ENCODE data around the gene CT47C1. TPM values are rescaled to one million over a fixed set of nuclear protein-coding genes. Genes with fewer than 3 reads are reported as not detected.

The CT47C1 gene
- total RNA-seq, 1 experiment from 2014 or later, result not detected

DNA sequence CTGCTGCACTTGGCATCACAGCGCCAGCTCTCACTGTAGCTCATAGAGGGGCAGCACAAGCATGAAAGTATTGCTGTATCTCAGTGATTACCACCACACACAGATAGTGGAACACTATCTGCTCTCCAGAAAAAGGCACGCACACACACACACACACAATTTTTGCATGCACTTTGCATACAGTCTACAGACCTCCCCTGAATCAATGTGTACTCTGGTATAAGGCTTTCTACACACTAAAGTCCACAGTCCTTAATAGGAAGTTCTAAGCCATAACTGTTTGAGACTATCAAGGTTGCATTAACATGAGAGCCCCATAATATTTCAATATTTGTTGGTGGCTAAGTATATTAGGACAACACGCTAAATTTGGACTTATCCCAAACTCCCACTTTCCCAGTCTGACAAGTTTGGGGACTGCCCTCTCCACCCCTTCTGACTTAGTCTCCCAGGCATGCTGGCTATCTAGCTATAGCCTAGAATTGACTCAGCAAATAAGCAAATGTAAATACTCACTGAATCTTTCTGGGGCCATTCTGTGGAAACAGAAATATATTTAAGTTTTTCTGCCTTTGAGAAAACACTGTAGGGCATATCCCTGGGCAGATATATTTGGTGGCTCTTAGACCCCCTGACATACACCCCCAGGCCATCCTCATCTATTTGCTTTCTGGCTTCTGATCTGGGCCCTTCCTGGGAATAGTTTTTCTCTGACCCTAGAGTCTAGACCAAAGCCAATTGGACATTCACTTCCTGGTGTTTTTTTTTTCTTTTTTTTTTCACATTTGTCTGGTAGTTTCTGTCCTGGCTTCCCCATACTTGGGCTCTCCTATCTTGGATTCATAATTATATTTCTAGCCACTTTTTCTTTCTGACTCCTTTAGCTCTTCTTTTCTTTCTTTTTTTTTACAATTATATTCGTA is 36.4 kb upstream of the CT47C1 start:
- Histone ChIP-seq H3K27ac (ENCODE audit: low read length) (peak overlapping the region; percentile 48; the same call in 1 of the 2 replicates), H3K4me2 (ENCODE audit: low read depth, low read length, poor library complexity, severe bottlenecking) (peak overlapping the region; percentile 9), H3K4me3 (ENCODE audit: low read length) (no peak overlapping the region), H3K36me3 (ENCODE audit: insufficient read depth, low read length) (no peaks in the 10 kb centered on the region), H3K4me1 (ENCODE audit: low read length) (peaks cover 25% of the 10 kb centered on the region), H3K9ac (ENCODE audit: low read length) (no peak overlapping the region), H3K79me2 (ENCODE audit: low read length) (no peaks in the 10 kb centered on the region), H3K9me2 (replicated peaks; ENCODE audit: insufficient read depth, low read length) (no peaks in the 10 kb centered on the region), H4K20me1 (ENCODE audit: insufficient read depth, low read depth, low read length) (no peaks in the 10 kb centered on the region), H2AFZ (ENCODE audit: low read length) (peak overlapping the region; percentile 27; the same call in 1 of the 2 replicates), H3K27me3 (ENCODE audit: low read length) (no peaks in the 10 kb centered on the region), H3K9me3 (ENCODE audit: low read length) (no peaks in the 10 kb centered on the region; the same call in 1 of the 2 replicates)
- DNase-seq, result no peak

GRCh38 chrX:119040432-119040831 is 32.4 kb upstream of the CT47C1 start:
- Histone ChIP-seq H3K9ac (ENCODE audit: low read length) (no peak overlapping the region), H3K4me2 (ENCODE audit: low read depth, low read length, poor library complexity, severe bottlenecking) (no peak overlapping the region), H3K4me3 (ENCODE audit: low read length) (no peak overlapping the region), H2AFZ (ENCODE audit: low read length) (no peak overlapping the region), H3K36me3 (ENCODE audit: insufficient read depth, low read length) (no peaks in the 10 kb centered on the region), H3K9me2 (replicated peaks; ENCODE audit: insufficient read depth, low read length) (no peaks in the 10 kb centered on the region), H4K20me1 (ENCODE audit: insufficient read depth, low read depth, low read length) (no peaks in the 10 kb centered on the region), H3K27ac (ENCODE audit: low read length) (no peak overlapping the region), H3K4me1 (ENCODE audit: low read length) (peaks cover 29% of the 10 kb centered on the region), H3K79me2 (ENCODE audit: low read length) (no peaks in the 10 kb centered on the region), H3K27me3 (ENCODE audit: low read length) (no peaks in the 10 kb centered on the region), H3K9me3 (ENCODE audit: low read length) (no peaks in the 10 kb centered on the region)
- DNase-seq, result no peak

- H4K20me1 ChIP-seq (ENCODE audit: insufficient read depth, low read depth, low read length), result no peaks in the 10 kb centered on the region
- H2AFZ ChIP-seq (ENCODE audit: low read length), result 0 out of 2 replicates have a peak overlapping the region, but pooled peaks have one; percentile 61
- no peaks in the 10 kb centered on the region for H3K9me2 ChIP-seq (replicated peaks; ENCODE audit: insufficient read depth, low read length)
- H3K36me3 ChIP-seq (ENCODE audit: insufficient read depth, low read length), result no peaks in the 10 kb centered on the region
- no peak overlapping the region for H3K9ac ChIP-seq (ENCODE audit: low read length)
- H3K4me2 ChIP-seq (ENCODE audit: low read depth, low read length, poor library complexity, severe bottlenecking), result no peak overlapping the region
- H3K4me1 ChIP-seq (ENCODE audit: low read length), result peaks cover 26% of the 10 kb centered on the region
- no peak for DNase-seq
- H3K27me3 ChIP-seq (ENCODE audit: low read length), result no peaks in the 10 kb centered on the region
- no peak overlapping the region for H3K27ac ChIP-seq (ENCODE audit: low read length)
- H3K4me3 ChIP-seq (ENCODE audit: low read length), result no peak overlapping the region
- H3K9me3 ChIP-seq (ENCODE audit: low read length), result no peaks in the 10 kb centered on the region
- no peaks in the 10 kb centered on the region for H3K79me2 ChIP-seq (ENCODE audit: low read length)
Observed at GRCh38 chrX:119041175-119041574, 31.6 kb upstream of the CT47C1 start.

GRCh38 chrX:119042040-119042439 is 30.8 kb upstream of the CT47C1 start:
- no peak overlapping the region for H3K27ac ChIP-seq (ENCODE audit: low read length)
- no peaks in the 10 kb centered on the region for H3K79me2 ChIP-seq (ENCODE audit: low read length)
- H3K4me3 ChIP-seq (ENCODE audit: low read length), result no peak overlapping the region
- no peak overlapping the region for H3K4me2 ChIP-seq (ENCODE audit: low read depth, low read length, poor library complexity, severe bottlenecking)
- no peaks in the 10 kb centered on the region for H3K36me3 ChIP-seq (ENCODE audit: insufficient read depth, low read length)
- no peak overlapping the region for H2AFZ ChIP-seq (ENCODE audit: low read length)
- H4K20me1 ChIP-seq (ENCODE audit: insufficient read depth, low read depth, low read length), result no peaks in the 10 kb centered on the region
- H3K27me3 ChIP-seq (ENCODE audit: low read length), result no peaks in the 10 kb centered on the region
- DNase-seq, result no peak
- peaks cover 19% of the 10 kb centered on the region for H3K4me1 ChIP-seq (ENCODE audit: low read length)
- H3K9me3 ChIP-seq (ENCODE audit: low read length), result no peaks in the 10 kb centered on the region
- no peak overlapping the region for H3K9ac ChIP-seq (ENCODE audit: low read length)
- H3K9me2 ChIP-seq (replicated peaks; ENCODE audit: insufficient read depth, low read length), result no peaks in the 10 kb centered on the region

DNA sequence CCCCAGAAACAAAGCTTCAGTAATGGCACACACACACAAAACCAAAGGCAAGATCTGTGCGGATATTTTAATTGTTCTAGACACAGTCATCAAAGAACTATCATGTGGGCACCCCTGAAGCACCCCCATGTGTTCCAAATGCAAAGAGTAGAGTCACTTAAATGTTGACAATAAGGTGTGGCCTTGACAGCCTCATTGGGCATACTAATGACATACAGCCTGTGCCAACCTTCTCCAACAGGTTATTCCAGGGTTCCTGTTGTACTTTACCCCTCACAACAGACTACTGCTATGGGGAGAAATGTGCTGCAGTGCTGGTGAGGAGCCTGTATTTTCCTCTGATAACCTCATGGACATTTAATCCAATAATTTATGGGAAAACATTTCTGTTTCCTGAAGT is 29.8 kb upstream of the CT47C1 start:
- Histone ChIP-seq H3K27ac (ENCODE audit: low read length) (no peak overlapping the region), H3K9ac (ENCODE audit: low read length) (no peak overlapping the region), H3K9me2 (replicated peaks; ENCODE audit: insufficient read depth, low read length) (no peaks in the 10 kb centered on the region), H3K4me3 (ENCODE audit: low read length) (no peak overlapping the region), H3K9me3 (ENCODE audit: low read length) (no peaks in the 10 kb centered on the region), H3K4me1 (ENCODE audit: low read length) (peaks cover 18% of the 10 kb centered on the region), H4K20me1 (ENCODE audit: insufficient read depth, low read depth, low read length) (no peaks in the 10 kb centered on the region), H3K27me3 (ENCODE audit: low read length) (no peaks in the 10 kb centered on the region), H3K79me2 (ENCODE audit: low read length) (no peaks in the 10 kb centered on the region), H3K36me3 (ENCODE audit: insufficient read depth, low read length) (no peaks in the 10 kb centered on the region), H2AFZ (ENCODE audit: low read length) (no peak overlapping the region), H3K4me2 (ENCODE audit: low read depth, low read length, poor library complexity, severe bottlenecking) (no peak overlapping the region)
- no peak for DNase-seq

DNA sequence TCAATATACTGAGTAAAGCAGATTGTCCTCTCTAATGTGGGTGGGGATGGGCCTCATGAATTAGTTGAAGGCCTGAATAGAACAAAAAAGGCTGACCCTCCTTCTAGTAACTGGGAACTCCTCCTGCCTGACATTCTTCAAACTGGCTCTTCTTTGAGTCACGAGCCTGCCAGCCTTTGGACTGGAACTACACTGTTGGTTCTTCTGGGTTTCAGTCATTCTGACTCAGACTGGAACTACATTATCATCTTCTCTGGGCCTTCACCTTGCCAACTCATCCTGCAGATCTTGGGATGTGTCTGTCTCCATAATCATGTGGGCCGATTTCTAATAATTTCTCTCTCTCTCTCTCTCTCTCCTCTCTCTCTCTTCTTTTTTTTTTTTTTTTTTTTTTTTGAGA is 26.9 kb upstream of the CT47C1 start:
- H3K27ac ChIP-seq (ENCODE audit: low read length), result no peak overlapping the region
- no peaks in the 10 kb centered on the region for H3K36me3 ChIP-seq (ENCODE audit: insufficient read depth, low read length)
- H3K9me2 ChIP-seq (replicated peaks; ENCODE audit: insufficient read depth, low read length), result no peaks in the 10 kb centered on the region
- H3K79me2 ChIP-seq (ENCODE audit: low read length), result no peaks in the 10 kb centered on the region
- no peak for DNase-seq
- no peak overlapping the region for H3K9ac ChIP-seq (ENCODE audit: low read length)
- no peaks in the 10 kb centered on the region for H3K27me3 ChIP-seq (ENCODE audit: low read length)
- 0 out of 2 replicates have a peak, but pooled peaks cover 4% of the 10 kb centered on the region for H3K9me3 ChIP-seq (ENCODE audit: low read length)
- no peak overlapping the region for H3K4me2 ChIP-seq (ENCODE audit: low read depth, low read length, poor library complexity, severe bottlenecking)
- H3K4me3 ChIP-seq (ENCODE audit: low read length), result no peak overlapping the region
- H2AFZ ChIP-seq (ENCODE audit: low read length), result no peak overlapping the region
- H3K4me1 ChIP-seq (ENCODE audit: low read length), result peaks cover 9% of the 10 kb centered on the region
- H4K20me1 ChIP-seq (ENCODE audit: insufficient read depth, low read depth, low read length), result no peaks in the 10 kb centered on the region

- no peak overlapping the region for H3K4me2 ChIP-seq (ENCODE audit: low read depth, low read length, poor library complexity, severe bottlenecking)
- DNase-seq, result no peak
- H4K20me1 ChIP-seq (ENCODE audit: insufficient read depth, low read depth, low read length), result no peaks in the 10 kb centered on the region
- H3K27ac ChIP-seq (ENCODE audit: low read length), result no peak overlapping the region
- no peaks in the 10 kb centered on the region for H3K9me2 ChIP-seq (replicated peaks; ENCODE audit: insufficient read depth, low read length)
- H3K79me2 ChIP-seq (ENCODE audit: low read length), result no peaks in the 10 kb centered on the region
- no peaks in the 10 kb centered on the region for H3K36me3 ChIP-seq (ENCODE audit: insufficient read depth, low read length)
- H3K4me1 ChIP-seq (ENCODE audit: low read length), result no peaks in the 10 kb centered on the region
- H2AFZ ChIP-seq (ENCODE audit: low read length), result peak overlapping the region; percentile 39; the same call in 1 of the 2 replicates
- H3K9me3 ChIP-seq (ENCODE audit: low read length), result no peaks in the 10 kb centered on the region
- H3K27me3 ChIP-seq (ENCODE audit: low read length), result 0 out of 2 replicates have a peak, but pooled peaks cover 2% of the 10 kb centered on the region
- no peak overlapping the region for H3K4me3 ChIP-seq (ENCODE audit: low read length)
- H3K9ac ChIP-seq (ENCODE audit: low read length), result no peak overlapping the region
Observed at GRCh38 chrX:119055687-119056086, 17.1 kb upstream of the CT47C1 start.

DNA sequence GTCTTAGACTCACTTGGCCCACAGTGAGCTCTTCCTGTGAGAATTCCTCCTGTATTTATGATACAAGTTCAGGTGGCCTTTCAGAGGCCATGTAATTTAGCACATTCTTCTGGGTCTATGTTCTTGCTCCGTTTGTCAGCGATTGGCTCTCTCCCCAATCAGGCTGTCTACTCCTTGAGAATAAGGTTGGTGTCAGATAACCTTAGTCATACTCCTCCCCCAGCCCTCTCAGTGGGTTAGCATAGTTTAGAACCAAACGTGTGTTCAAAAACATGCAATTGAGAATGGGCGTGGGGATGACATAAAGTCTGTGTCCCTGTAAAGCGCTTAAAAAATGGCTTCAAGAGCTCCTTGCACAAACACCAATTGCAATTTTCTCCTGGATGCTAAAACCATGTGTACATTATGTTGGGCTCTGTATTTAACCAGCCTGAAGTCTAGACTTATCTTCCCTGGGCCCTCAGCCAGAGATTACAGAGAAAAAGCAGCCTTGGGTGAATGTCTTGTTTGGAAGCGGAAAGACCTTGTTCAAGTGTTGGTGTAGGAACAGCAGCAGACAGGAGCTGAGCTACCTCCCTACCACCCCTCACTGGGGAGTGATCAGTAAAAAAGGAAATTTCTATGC is 9.9 kb upstream of the CT47C1 start:
- no peak overlapping the region for H3K9ac ChIP-seq (ENCODE audit: low read length)
- H3K9me2 ChIP-seq (replicated peaks; ENCODE audit: insufficient read depth, low read length), result no peaks in the 10 kb centered on the region; the same call in 1 of the 2 replicates

More for the DNA sequence above, 9.9 kb upstream of the CT47C1 start:
- Histone ChIP-seq H3K79me2 (ENCODE audit: low read length) (no peaks in the 10 kb centered on the region), H4K20me1 (ENCODE audit: insufficient read depth, low read depth, low read length) (no peaks in the 10 kb centered on the region), H3K4me3 (ENCODE audit: low read length) (no peak overlapping the region), H3K27me3 (ENCODE audit: low read length) (0 out of 2 replicates have a peak, but pooled peaks cover 2% of the 10 kb centered on the region), H3K4me1 (ENCODE audit: low read length) (peaks cover 50% of the 10 kb centered on the region), H3K4me2 (ENCODE audit: low read depth, low read length, poor library complexity, severe bottlenecking) (no peak overlapping the region), H2AFZ (ENCODE audit: low read length) (no peak overlapping the region), H3K9me3 (ENCODE audit: low read length) (no peaks in the 10 kb centered on the region), H3K36me3 (ENCODE audit: insufficient read depth, low read length) (no peaks in the 10 kb centered on the region), H3K27ac (ENCODE audit: low read length) (no peak overlapping the region)
- no peak for DNase-seq

Measured in Karpas-422 (cell line).